Vagina (tissue), 2 donors: ENCODE data around the gene SAMD1. TPM values are rescaled to one million over a fixed set of nuclear protein-coding genes. Genes with fewer than 3 reads are reported as not detected.

ENCODE experiments used
- DNase-seq, 2 donors: peaks; one replicate each; pipeline ENCODE4 v3.0.0-alpha.2; 2017; ENCODE audit errors: extremely low spot score in 2 of 2
- H3K27ac ChIP-seq: fragments of 200-600 bp; sonication (generic); one replicate; pipeline ENCODE4 v1.5.1; 2019
- H3K27me3 ChIP-seq: fragments of 200-600 bp; sonication (generic); one replicate; pipeline ENCODE4 v1.5.1; 2019
- H3K36me3 ChIP-seq, 2 donors: fragments of 200-600 bp; sonication (generic); one replicate each; pipeline ENCODE4 v1.5.1; 2017 to 2019
- H3K4me1 ChIP-seq: fragments of 200-600 bp; sonication (generic); one replicate; pipeline ENCODE4 v1.5.1; 2019
- H3K4me3 ChIP-seq, 2 donors: fragments of 200-600 bp; sonication (generic); 1 replicate in 1 of 2; 2 replicates in 1 of 2; pipeline ENCODE4 v1.5.1; 2016 to 2019
- H3K9me3 ChIP-seq: fragments of 200-600 bp; sonication (generic); one replicate; pipeline ENCODE4 v1.5.1; 2019
- CTCF ChIP-seq, 3 experiments: fragments of 450-650 bp in 2 of 3; fragments of 200-600 bp in 1 of 3; sonication (generic) in 1 of 3; IDR thresholded peaks; one replicate each; pipeline ENCODE4 v1.5.1; 2017 to 2019; ENCODE audit warnings: antibody characterized with exemption in 3 of 3, mild to moderate bottlenecking in 2 of 3, moderate library complexity in 2 of 3
- POLR2A ChIP-seq, 2 donors: fragments of 450-650 bp; IDR thresholded peaks; one replicate each; pipeline ENCODE4 v1.6.1; 2017; ENCODE audit warnings: antibody characterized with exemption in 2 of 2, mild to moderate bottlenecking in 2 of 2, moderate library complexity in 2 of 2
- POLR2AphosphoS5 ChIP-seq, 2 donors: sonication (generic); formaldehyde crosslinking; IDR thresholded peaks; one replicate each; pipeline ENCODE4 v1.9.0; 2017; ENCODE audit warnings: antibody characterized with exemption in 2 of 2, mild to moderate bottlenecking in 2 of 2, low read depth in 1 of 2; ENCODE audit not compliant: insufficient read depth in 1 of 2
- intact Hi-C: fragments of 100-400 bp; cut with DNase I; formaldehyde crosslinking; loops from one replicate; pipeline ENCODE4 v1.15.1; 2023
- total RNA-seq: library from RNA; depleted of rRNA; stranded (reverse); fragments of >200 nt; gene quantifications from one replicate; pipeline ENCODE4 v1.2.3, GENCODE V29; 2016

The SAMD1 gene
- total RNA-seq, 1 donor from 2014 or later, result 6.9 TPM

- peak within 1 kb of the TSS; percentile 98 for H3K27ac ChIP-seq
- peak within 1 kb of the TSS; percentile 95 to 99 for H3K4me3 ChIP-seq
- peaks cover 66% of the 10 kb centered on the region for H3K4me1 ChIP-seq
- H3K27me3 ChIP-seq, result no peaks in the 10 kb centered on the region
- no peaks in the 10 kb centered on the region for H3K9me3 ChIP-seq
- intact Hi-C loops, result loop anchor here (5.0 kb wide), 1 partner anchor 35 kb away; no protein-coding TSS in a partner anchor
- TF ChIP-seq POLR2AphosphoS5 (IDR thresholded peaks at IDR 0.05; ENCODE audit: insufficient read depth in 1 of 2, low read depth in 1 of 2), result peak; percentile 27 to 76
- no peak for TF ChIP-seq CTCF (IDR thresholded peaks at IDR 0.05)
- TF ChIP-seq POLR2A (IDR thresholded peaks at IDR 0.05), result peak in 1 of 2 donors; percentile 74
- H3K36me3 ChIP-seq, result no peaks in the 10 kb centered on the region
- DNase-seq, result peak in 1 of 2 donors; percentile 100
These were observed 27.2 kb upstream of the SAMD1 start, which contains the start of gene PRKACA for GRCh38 chr19:14117668-14118164. Gene PRKACA (minus strand): TSS chr19:14117762. CDS start chr19:14117547, 215 bp downstream.

GRCh38 chr19:14116918-14117578, 26.5 kb upstream of the SAMD1 start:
- peak overlapping the region; percentile 95 to 99 for H3K4me3 ChIP-seq
- no peak for TF ChIP-seq POLR2A (IDR thresholded peaks at IDR 0.05)
- no peak for TF ChIP-seq CTCF (IDR thresholded peaks at IDR 0.05)
- no peak for TF ChIP-seq POLR2AphosphoS5 (IDR thresholded peaks at IDR 0.05; ENCODE audit: insufficient read depth in 1 of 2, low read depth in 1 of 2)
- H3K36me3 ChIP-seq, result no peaks in the 10 kb centered on the region
- intact Hi-C loops, result loop anchor here (5.0 kb wide), 1 partner anchor 35 kb away; no protein-coding TSS in a partner anchor
- peaks cover 73% of the 10 kb centered on the region for H3K4me1 ChIP-seq
- DNase-seq, result no peak
- peak overlapping the region; percentile 79 for H3K27ac ChIP-seq
- no peaks in the 10 kb centered on the region for H3K27me3 ChIP-seq
- H3K9me3 ChIP-seq, result no peaks in the 10 kb centered on the region

- intact Hi-C loops, result loop anchor here (5.0 kb wide), 1 partner anchor 34 kb away; no protein-coding TSS in a partner anchor
- TF ChIP-seq CTCF (IDR thresholded peaks at IDR 0.05), result no peak
- no peak for TF ChIP-seq POLR2AphosphoS5 (IDR thresholded peaks at IDR 0.05; ENCODE audit: insufficient read depth in 1 of 2, low read depth in 1 of 2)
- no peak for TF ChIP-seq POLR2A (IDR thresholded peaks at IDR 0.05)
- Histone ChIP-seq H3K36me3 (no peaks in the 10 kb centered on the region), H3K9me3 (no peaks in the 10 kb centered on the region), H3K4me1 (peaks cover 78% of the 10 kb centered on the region), H3K4me3 (peak overlapping the region; percentile 95 to 99), H3K27me3 (no peaks in the 10 kb centered on the region), H3K27ac (peak overlapping the region; percentile 79)
- DNase-seq, result no peak
These were observed 26.0 kb upstream of the SAMD1 start for GRCh38 chr19:14116525-14116917.

GRCh38 chr19:14115756-14116155, 25.2 kb upstream of the SAMD1 start:
- Histone ChIP-seq H3K4me1 (peaks cover 86% of the 10 kb centered on the region), H3K4me3 (no peak overlapping the region), H3K36me3 (no peaks in the 10 kb centered on the region), H3K9me3 (no peaks in the 10 kb centered on the region), H3K27ac (peak overlapping the region; percentile 79), H3K27me3 (no peaks in the 10 kb centered on the region)
- intact Hi-C loops, result loop anchor here (5.0 kb wide), 1 partner anchor 33 kb away; no protein-coding TSS in a partner anchor
- DNase-seq, result no peak
- TF ChIP-seq CTCF (IDR thresholded peaks at IDR 0.05), result no peak

- Histone ChIP-seq H3K4me3 (no peak overlapping the region), H3K27me3 (no peaks in the 10 kb centered on the region), H3K27ac (peak overlapping the region; percentile 53), H3K9me3 (no peaks in the 10 kb centered on the region), H3K4me1 (peaks cover 83% of the 10 kb centered on the region), H3K36me3 (no peaks in the 10 kb centered on the region)
- intact Hi-C loops, result loop anchor here (5.0 kb wide), 1 partner anchor 33 kb away; no protein-coding TSS in a partner anchor
- no peak for DNase-seq
- TF ChIP-seq CTCF (IDR thresholded peaks at IDR 0.05), result peak in 2 of 3 experiments; percentile 12 to 25
- no peak for TF ChIP-seq POLR2AphosphoS5 (IDR thresholded peaks at IDR 0.05; ENCODE audit: insufficient read depth in 1 of 2, low read depth in 1 of 2)
- TF ChIP-seq POLR2A (IDR thresholded peaks at IDR 0.05), result no peak
These were observed 24.3 kb upstream of the SAMD1 start for GRCh38 chr19:14114854-14115253.
